CD4-positive, alpha-beta T cell treated with Interleukin-15 for 1 hour (primary cell): ENCODE results near the gene RUNX2.
A peak's percentile ranks its signal among the peaks of the same experiment; 100 is the strongest.
"Not testable (repeated sequence)": the region's sequence is repeated elsewhere in the genome, so short reads cannot be mapped to it uniquely, and the experiment has no call there.

Source experiments
- DNase-seq: peaks from one replicate; pipeline ENCODE4 v3.0.0-alpha.2; 2020

Gene RUNX2

GRCh38 chr6:45532721-45533210 is 204.6 kb downstream of the RUNX2 start:
- no peak for DNase-seq

GRCh38 chr6:45533386-45533785 is 205.3 kb downstream of the RUNX2 start:
- no peak for DNase-seq

GRCh38 chr6:45535933-45536332 is 207.8 kb downstream of the RUNX2 start:
- no peak for DNase-seq

DNA sequence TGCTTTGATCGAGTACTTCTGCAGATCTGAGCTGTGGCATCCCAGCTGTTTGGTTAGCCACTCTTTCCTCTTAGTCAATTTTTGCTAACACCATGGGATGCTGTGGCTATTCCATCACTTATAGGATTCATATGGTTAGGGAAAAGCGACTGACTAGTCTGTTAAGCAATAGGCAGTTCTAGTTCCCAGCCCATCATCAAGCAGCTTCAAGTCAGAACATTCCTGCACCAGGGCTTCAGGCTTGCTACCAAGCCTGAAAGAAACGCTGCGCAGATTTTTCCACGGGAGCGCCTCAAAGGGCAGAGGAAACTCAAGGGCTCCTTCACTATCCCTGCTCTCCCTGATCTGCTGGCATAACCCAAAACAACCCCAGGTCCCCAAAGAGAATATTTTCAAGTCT is 209.4 kb downstream of the RUNX2 start:
- no peak for DNase-seq

DNA sequence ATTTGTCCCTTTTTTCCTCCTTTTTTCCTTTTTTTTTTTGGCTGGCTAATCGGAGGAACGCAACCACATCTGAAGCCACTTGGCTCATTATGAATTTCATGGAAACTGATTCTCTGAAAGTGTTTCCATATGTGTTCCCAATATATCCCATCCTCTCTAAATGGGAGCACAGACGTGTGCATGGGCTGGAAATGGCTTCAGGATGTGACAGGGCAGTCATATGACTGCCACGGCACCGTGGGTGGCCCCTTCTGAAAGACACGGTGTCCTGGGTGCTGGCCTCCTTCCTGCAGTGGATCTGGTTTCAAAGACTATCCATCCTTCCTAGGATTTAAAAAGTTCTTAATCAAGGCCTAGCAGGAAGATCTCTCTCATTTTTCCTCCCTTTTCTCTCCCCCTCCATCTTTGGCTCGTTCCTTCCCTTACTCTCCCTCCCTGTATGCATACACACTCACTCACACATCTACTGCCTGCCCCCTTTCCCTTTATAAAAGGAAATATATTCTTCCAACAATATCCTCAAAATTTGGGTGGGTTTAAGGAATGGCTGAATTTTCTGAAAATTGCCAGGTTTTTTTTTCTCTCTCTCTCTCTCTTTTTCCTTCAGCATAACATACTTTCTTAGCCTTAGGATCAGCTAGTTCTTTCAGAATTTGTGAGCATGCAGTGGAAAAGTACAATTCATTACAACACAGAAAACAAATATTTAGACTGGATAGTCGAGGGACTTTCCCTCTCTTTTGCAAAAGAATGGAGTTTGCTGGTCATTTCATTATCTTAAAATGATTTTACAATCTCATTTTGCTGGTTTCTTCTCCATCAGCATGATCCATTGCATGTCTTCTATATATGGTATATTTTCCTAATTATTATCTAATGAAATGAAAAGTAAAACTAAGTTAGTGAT is 210.8 kb downstream of the RUNX2 start:
- DNase-seq: no peak

- no peak for DNase-seq
Observed at GRCh38 chr6:45540375-45540920, 212.3 kb downstream of the RUNX2 start.

GRCh38 chr6:45541934-45542333 is 213.8 kb downstream of the RUNX2 start:
- no peak for DNase-seq

DNA sequence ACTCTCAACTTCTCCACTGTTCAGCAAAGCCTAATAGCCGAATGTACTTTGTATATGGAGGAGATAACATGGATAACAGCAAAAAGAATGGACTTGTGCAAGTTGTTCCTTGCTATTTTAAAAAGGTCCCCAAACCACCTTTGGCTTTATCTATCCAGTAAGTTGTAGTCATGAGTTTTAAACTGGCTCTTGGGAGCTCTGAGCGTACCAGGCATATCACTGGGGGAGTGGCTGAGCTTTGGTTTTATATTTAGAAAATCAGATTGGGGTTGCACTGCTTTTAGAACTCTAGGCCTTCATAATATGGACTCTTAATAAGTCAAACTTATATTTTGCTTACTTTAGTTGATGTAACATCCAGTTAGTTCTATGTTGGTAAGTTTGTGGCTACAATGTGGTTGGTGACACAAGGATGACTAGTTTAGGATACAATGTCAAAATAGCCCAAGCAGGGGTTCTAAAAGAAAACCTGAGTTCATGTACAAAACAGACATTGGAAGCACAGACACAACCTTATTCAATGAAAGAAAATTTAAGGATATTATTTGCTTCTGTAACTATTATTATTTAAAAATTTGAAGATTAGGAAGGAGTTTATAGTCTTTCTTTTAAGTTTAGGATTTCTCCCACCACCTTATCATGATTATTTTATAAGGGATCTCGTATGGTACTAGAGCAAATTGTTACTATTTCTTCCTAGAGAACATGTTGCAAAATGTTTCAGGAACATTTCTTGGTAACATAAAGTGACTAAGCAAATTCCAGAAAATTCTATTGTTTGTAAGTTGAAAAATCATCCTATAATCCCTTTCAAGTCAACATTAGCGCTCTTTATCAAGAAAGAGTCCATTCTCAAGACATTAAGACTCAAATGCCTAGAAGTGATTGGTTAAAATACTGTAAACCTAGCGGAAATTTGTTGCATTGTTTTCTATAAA is 215.4 kb downstream of the RUNX2 start:
- no peak for DNase-seq

DNA sequence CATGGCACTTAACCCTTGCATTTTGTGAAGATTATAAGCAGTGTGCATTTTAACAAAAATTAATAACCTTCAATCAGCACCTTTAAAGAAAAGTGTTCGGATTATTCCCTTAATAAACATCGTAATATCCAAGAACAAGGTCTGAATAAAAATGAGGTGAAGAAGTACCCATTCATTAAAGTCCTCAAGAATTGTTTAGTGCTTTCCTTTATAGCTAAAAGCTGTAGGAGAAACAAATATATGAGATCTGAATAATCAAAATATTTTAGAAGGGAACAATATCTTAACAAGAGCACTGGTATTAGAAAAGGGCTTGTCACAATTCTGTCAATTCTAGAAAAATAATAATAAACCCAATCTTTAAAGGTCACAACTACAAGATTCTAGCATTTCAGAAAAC is 217.3 kb downstream of the RUNX2 start:
- DNase-seq: no peak

- DNase-seq: peak; percentile 20
Observed at GRCh38 chr6:45548657-45549515, 220.8 kb downstream of the RUNX2 start.

DNA sequence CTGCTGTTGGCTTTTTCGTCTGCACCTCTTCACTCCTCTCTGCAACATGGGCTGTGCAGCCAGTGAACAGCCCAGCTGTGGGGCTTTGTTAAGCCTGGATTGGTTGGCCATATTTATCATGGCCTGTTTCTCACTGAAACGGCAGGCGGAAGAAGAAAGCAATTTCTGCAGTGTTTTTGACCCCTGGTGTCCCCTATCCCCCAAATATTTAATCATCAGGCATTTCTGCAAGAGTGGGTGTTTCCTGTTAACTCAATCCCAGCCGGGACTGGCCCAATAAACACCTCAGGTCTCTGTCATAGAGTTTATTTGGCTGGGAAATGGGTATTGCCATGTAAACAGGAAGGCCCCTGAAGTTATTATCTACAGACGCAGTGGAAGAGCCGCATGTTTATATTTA is 224.4 kb downstream of the RUNX2 start:
- no peak for DNase-seq

DNA sequence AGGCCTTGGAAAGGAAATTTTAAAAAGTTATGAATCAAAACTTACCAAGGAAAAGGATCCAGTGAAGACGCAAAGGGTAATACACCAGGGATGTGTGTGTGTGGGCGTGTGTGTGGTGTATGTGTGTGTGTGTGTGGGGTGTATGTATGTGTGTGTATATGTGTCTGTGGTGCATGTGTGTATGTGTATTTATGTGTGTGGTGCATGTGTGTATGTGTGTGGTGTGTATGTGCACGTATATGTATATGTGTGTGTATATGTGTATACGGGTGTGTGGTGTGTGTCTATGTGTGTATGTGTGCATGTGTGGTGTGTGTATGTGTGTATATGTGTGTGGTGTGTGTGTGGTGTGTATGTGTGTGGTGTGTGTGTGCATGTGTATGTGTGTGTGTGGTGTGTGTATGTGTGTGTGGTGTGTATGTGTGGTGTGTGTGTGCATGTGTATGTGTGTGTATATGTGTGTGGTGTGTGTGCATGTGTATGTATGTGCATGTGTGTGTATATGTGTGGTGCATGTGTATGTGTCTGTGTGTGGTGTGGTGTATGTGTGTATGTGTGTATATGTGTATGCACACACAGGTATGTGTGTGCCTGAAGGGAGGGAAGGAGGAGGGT is 225.7 kb downstream of the RUNX2 start:
- DNase-seq: no peak

DNA sequence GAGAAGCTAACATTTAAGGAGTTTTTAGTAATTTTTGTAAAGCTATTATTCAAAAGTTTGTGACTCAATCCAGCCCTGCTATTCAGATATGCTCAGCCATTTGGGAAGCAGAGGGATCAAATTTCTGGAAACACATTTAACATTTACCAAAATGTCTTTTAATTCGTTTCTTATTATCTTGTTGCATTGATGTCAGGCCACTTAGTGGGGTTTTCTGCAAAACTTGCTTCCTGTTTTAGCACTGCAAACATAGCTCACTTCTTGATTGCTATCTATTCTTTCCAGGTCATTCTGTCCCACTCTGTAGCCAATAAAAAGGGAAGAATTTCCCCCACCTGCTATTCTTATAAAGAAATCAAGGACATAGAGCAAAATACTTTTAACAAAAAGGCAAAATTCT is 226.5 kb downstream of the RUNX2 start:
- DNase-seq: no peak

DNA sequence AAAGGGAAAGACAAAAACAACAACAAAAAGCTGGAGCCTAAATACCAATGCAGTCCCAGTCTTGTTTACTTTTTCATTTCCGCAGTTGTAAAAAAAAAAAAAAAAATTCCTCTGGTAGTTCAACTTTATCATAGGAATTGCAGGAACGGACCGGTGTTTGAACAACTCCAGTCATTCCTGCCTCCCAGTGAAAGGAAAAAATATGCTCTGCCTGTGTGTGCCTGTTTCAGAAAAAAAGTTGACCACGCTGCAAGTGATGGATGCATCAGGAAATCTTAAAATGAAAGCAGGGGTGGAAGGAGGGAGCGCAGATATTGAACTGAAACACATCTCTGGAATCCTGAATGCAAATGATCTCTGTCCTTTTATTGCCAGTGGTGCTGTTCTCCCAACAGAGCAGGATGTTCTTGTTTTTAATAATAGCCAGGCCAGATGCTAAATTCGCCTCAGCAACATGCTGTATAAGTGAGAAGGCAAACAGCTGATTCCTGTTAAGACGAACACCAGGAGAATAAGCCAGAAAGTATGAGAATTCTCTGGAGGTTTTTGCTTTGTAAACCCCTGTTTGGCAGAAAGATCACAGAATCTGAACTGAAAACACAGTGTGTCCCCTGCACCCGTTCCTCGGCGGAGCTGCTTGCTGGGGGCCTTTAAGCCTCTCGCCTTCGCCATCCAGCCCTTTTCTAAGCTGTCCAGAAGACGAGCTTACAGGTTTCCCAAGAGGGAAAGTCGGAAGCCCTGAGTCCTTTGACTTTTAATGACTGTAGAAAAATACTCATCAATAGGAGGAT is 228.0 kb downstream of the RUNX2 start:
- no peak for DNase-seq

DNA sequence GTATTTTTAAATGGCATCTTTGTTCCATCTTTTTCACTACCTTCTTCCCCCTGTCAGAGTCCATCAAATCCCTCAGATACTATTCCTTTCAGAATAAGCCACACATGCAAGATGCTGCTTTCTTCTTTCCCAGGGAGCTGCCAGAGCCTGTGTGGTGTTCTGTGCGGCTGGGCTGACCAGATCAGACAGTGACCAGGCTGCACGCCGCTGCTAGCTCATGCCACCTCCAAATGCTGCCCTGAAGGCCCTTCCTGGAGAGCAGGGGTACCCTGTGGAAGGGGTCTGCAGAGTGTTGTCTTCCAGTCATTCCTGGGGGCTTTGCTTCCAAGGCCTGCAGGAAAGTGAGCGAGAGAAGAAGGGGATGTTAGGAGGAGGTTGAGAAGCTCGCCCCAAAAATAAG is 228.7 kb downstream of the RUNX2 start:
- no peak for DNase-seq

DNA sequence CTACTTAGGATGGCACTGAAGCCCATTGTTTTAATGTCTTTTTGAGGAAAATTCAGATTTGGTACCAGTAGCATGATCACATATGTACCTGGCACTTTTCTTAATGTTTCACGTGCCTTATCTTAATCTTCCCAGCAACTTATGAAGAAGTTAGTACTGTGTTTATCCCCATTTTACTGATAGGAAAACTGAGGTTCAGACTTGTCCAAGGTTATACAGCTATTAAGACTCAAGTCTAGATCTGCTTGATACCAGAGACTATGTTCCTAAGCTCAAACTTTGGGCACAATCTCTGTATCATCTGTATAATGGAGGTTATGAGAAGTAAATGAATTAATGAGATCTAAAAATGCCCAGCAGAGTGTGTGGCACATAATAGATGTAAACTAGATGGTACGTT is 229.3 kb downstream of the RUNX2 start:
- no peak for DNase-seq

DNA sequence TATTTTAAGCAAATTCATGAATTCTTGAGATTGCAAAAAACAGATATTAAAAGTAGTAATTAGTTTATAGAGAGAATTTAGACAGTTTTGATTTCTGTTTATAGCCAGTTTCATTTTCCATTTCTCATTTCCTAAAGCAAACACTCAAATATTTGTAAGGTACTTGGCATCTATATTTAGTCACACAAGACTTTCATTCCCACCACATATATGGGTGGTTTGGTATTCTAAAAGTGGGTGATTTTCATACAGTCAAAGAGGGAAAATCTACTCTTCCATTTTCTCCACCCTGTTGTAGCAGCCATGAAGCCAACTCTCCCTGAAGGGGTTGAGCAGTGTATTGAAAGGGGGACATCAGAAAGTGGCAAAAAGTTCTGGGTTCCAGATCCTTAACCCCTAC is 230.7 kb downstream of the RUNX2 start:
- DNase-seq: no peak

DNA sequence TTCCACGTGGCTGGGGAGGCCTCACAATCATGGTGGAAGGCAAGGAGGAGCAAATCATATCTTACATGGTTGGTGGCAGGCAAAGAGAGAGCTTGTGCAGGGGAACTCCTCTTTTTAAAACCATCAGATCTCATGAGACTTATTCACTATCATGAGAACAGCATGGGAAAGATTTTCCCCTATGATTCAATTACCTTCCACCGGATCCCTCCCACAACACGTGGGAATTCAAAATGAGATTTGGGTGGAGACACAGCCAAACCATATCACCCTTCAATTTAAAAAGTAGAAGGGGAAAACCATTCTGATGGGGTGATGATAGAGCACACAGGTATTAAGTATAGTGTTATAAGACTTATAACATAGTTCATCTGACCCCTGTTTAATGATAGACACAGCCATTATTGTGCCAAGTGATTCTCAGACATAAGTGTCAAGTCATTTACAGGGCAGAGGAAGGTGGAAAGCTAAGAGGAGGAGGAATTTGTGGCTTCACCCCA is 232.2 kb downstream of the RUNX2 start:
- not testable (repeated sequence) for DNase-seq

DNA sequence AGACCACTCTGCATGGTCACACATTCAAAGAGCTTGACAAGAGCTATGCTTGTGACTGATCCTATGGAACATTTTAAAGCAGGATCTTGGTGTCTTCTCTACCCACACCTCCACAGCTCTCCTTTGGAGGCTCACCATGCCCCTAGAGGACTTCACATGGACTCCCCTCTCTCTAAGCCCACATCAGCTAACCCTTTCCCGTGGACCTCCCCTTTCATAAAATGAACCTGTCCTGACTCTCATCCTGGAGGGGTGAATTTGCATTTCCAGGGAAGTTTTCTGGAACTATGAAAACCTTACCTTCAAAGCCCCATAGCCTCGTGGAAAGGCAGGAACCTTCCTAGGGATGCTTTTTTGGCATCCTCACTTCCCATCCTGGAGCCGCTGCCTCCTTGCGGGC is 234.0 kb downstream of the RUNX2 start:
- DNase-seq: no peak

- no peak for DNase-seq
Observed at GRCh38 chr6:45563041-45563440, 234.9 kb downstream of the RUNX2 start.

DNA sequence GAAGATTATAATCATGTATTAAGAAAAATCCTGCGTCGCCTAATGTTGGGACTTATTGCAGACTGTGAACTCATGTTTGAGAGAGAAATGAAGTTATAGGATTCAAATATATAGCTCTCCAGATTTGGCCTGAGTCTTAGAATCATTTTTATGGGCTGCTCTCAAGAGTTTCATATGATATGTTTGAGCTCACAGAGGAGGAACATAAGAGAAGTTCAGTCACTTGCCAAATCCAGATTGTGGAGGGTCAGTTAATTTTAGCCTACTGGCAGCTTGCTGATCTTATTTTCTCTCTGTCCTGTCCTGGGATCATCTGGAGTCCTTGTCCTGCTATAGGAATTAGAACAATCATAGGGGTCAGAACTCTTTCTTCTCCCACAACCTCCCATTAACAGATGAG is 235.7 kb downstream of the RUNX2 start:
- DNase-seq: no peak
